H1 (cell line): ENCODE results near the gene PLPPR2. TPM values are rescaled to one million over a fixed set of nuclear protein-coding genes. Genes with fewer than 3 reads are reported as not detected.

ENCODE experiments used
- BACH1 ChIP-seq: IDR thresholded peaks from 2 replicates; pipeline ENCODE4 v1.6.1; 2012; ENCODE audit warnings: low read length, improper control_type of control experiment
- EGR1 ChIP-seq: IDR thresholded peaks from 2 replicates; pipeline ENCODE4 v1.6.1; 2011; ENCODE audit warnings: low read depth, low read length, borderline replicate concordance
- FOSL1 ChIP-seq: IDR thresholded peaks from 2 replicates; pipeline ENCODE4 v1.6.1; 2011; ENCODE audit warnings: mild to moderate bottlenecking, low read depth, low read length, moderate library complexity; ENCODE audit not compliant: insufficient read depth
- KDM4A ChIP-seq: IDR thresholded peaks from one replicate; pipeline ENCODE4 v1.7.1; 2012; ENCODE audit warnings: low read depth, mild to moderate bottlenecking, moderate library complexity, low read length, inconsistent platforms; ENCODE audit not compliant: severe bottlenecking
- RXRA ChIP-seq: IDR thresholded peaks from 2 replicates; pipeline ENCODE4 v1.6.1; 2011; ENCODE audit warnings: low read depth, mild to moderate bottlenecking, low read length, moderate library complexity; ENCODE audit not compliant: insufficient read depth
- SRF ChIP-seq: IDR thresholded peaks from 2 replicates; pipeline ENCODE4 v1.6.1; 2011; ENCODE audit warnings: mild to moderate bottlenecking, low read depth, low read length, moderate library complexity
- polyA plus RNA-seq, 7 experiments: library from polyadenylated mRNA; depleted of rRNA in 3 of 7; stranded (reverse) in 5 of 7; unstranded in 2 of 7; fragments of >200 nt in 5 of 7; fragments of 200-250 nt in 2 of 7; gene quantifications; 1 replicate in 5 of 7; 2 replicates in 1 of 7; 4 replicates in 1 of 7; pipeline versions ENCODE4 v1.2.1 to v1.2.3, GENCODE V29; 2011 to 2013; ENCODE audit warnings: missing spikeins in 2 of 7, mixed read lengths in 2 of 7
- total RNA-seq: library from RNA; stranded (reverse); fragmentation: NEBNext Ultra II Directional; extraction: Animal tissue kit (Norgen Biotek cat#: 25700); gene quantifications from 2 replicates; pipeline ENCODE4 v1.2.1, GENCODE V29; 2021
- TF ChIP-seq, protein P1 (sequence below): fragments of 300-600 bp; sonication (generic); IDR thresholded peaks from 2 replicates; pipeline ENCODE4 v1.7.1; 2012; ENCODE audit warnings: low read length, moderate library complexity, mild to moderate bottlenecking, inconsistent platforms; ENCODE audit not compliant: insufficient replicate concordance
- TF ChIP-seq, protein P2 (sequence below): IDR thresholded peaks from 2 replicates; pipeline ENCODE4 v1.6.1; 2011; ENCODE audit warnings: low read depth, mild to moderate bottlenecking, low read length; ENCODE audit not compliant: insufficient read depth

Gene PLPPR2
- total and polyA plus RNA-seq, 2 of the 8 experiments (the other 6 are each of a cell fraction or from before 2014, with no cell fraction given) = 7.2 to 11.7 TPM

DNA sequence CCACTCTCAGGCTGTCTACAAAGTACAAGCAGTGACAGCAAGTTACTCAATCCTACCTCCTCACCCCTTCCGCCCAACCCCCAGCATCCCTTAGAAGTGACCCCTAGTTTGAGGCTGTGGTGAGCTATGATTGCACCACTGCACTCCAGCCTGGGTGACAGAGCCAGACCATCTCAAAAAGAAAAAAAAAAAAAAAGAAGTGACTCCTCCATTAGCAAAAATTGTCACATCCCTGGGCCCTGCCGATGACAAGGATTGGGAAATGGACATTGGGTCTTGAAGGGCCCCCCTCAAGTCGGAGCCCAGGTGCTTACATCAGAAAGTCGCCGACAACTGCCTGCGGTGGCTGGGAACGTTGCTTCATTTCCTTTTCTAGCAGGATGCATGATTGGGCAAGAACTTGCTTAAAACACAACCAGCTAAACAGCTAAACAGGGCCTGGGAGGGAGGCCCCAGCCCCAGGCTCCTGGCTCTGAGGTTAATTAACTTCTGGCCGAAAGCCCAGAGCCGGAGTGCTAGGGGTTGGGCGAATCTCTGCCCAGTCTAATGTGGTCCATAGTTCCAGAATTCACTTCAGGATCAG lies 31.1 kb upstream of the PLPPR2 start (continued):
- TF ChIP-seq, protein P1, sequence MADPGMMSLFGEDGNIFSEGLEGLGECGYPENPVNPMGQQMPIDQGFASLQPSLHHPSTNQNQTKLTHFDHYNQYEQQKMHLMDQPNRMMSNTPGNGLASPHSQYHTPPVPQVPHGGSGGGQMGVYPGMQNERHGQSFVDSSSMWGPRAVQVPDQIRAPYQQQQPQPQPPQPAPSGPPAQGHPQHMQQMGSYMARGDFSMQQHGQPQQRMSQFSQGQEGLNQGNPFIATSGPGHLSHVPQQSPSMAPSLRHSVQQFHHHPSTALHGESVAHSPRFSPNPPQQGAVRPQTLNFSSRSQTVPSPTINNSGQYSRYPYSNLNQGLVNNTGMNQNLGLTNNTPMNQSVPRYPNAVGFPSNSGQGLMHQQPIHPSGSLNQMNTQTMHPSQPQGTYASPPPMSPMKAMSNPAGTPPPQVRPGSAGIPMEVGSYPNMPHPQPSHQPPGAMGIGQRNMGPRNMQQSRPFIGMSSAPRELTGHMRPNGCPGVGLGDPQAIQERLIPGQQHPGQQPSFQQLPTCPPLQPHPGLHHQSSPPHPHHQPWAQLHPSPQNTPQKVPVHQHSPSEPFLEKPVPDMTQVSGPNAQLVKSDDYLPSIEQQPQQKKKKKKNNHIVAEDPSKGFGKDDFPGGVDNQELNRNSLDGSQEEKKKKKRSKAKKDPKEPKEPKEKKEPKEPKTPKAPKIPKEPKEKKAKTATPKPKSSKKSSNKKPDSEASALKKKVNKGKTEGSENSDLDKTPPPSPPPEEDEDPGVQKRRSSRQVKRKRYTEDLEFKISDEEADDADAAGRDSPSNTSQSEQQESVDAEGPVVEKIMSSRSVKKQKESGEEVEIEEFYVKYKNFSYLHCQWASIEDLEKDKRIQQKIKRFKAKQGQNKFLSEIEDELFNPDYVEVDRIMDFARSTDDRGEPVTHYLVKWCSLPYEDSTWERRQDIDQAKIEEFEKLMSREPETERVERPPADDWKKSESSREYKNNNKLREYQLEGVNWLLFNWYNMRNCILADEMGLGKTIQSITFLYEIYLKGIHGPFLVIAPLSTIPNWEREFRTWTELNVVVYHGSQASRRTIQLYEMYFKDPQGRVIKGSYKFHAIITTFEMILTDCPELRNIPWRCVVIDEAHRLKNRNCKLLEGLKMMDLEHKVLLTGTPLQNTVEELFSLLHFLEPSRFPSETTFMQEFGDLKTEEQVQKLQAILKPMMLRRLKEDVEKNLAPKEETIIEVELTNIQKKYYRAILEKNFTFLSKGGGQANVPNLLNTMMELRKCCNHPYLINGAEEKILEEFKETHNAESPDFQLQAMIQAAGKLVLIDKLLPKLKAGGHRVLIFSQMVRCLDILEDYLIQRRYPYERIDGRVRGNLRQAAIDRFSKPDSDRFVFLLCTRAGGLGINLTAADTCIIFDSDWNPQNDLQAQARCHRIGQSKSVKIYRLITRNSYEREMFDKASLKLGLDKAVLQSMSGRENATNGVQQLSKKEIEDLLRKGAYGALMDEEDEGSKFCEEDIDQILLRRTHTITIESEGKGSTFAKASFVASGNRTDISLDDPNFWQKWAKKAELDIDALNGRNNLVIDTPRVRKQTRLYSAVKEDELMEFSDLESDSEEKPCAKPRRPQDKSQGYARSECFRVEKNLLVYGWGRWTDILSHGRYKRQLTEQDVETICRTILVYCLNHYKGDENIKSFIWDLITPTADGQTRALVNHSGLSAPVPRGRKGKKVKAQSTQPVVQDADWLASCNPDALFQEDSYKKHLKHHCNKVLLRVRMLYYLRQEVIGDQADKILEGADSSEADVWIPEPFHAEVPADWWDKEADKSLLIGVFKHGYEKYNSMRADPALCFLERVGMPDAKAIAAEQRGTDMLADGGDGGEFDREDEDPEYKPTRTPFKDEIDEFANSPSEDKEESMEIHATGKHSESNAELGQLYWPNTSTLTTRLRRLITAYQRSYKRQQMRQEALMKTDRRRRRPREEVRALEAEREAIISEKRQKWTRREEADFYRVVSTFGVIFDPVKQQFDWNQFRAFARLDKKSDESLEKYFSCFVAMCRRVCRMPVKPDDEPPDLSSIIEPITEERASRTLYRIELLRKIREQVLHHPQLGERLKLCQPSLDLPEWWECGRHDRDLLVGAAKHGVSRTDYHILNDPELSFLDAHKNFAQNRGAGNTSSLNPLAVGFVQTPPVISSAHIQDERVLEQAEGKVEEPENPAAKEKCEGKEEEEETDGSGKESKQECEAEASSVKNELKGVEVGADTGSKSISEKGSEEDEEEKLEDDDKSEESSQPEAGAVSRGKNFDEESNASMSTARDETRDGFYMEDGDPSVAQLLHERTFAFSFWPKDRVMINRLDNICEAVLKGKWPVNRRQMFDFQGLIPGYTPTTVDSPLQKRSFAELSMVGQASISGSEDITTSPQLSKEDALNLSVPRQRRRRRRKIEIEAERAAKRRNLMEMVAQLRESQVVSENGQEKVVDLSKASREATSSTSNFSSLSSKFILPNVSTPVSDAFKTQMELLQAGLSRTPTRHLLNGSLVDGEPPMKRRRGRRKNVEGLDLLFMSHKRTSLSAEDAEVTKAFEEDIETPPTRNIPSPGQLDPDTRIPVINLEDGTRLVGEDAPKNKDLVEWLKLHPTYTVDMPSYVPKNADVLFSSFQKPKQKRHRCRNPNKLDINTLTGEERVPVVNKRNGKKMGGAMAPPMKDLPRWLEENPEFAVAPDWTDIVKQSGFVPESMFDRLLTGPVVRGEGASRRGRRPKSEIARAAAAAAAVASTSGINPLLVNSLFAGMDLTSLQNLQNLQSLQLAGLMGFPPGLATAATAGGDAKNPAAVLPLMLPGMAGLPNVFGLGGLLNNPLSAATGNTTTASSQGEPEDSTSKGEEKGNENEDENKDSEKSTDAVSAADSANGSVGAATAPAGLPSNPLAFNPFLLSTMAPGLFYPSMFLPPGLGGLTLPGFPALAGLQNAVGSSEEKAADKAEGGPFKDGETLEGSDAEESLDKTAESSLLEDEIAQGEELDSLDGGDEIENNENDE = no peak
- TF ChIP-seq EGR1 (no peak), BACH1 (no peak), SRF (no peak), FOSL1 (no peak), RXRA (no peak), KDM4A (no peak)
- TF ChIP-seq, protein P2, sequence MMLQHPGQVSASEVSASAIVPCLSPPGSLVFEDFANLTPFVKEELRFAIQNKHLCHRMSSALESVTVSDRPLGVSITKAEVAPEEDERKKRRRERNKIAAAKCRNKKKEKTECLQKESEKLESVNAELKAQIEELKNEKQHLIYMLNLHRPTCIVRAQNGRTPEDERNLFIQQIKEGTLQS = no peak
